Right atrium auricular region (tissue), 2 donors: ENCODE data around the gene SLC34A1. TPM values are rescaled to one million over a fixed set of nuclear protein-coding genes. Genes with fewer than 3 reads are reported as not detected.

Experiments used
- DNase-seq: peaks from one replicate; pipeline ENCODE4 v3.0.0-alpha.2; 2019; ENCODE audit warnings: low spot score
- H3K27ac ChIP-seq, 2 donors: fragments of 200-600 bp; sonication (generic); 1 replicate in 1 of 2; 2 replicates in 1 of 2; pipeline ENCODE4 v1.5.1; 2016 to 2019
- H3K27me3 ChIP-seq, 2 donors: fragments of 200-600 bp; sonication (generic); one replicate each; pipeline versions ENCODE4 v1.5.1 to v1.6.0; 2017 to 2019
- H3K36me3 ChIP-seq: fragments of 200-600 bp; sonication (generic); one replicate; pipeline ENCODE4 v1.5.1; 2016
- H3K4me1 ChIP-seq, 2 donors: fragments of 200-600 bp; sonication (generic); one replicate each; pipeline versions ENCODE4 v1.5.1 to v1.6.0; 2017 to 2019
- H3K4me3 ChIP-seq, 2 donors: fragments of 200-600 bp; sonication (generic); 1 replicate in 1 of 2; 2 replicates in 1 of 2; pipeline ENCODE4 v1.5.1; 2017 to 2019; ENCODE audit warnings: mild to moderate bottlenecking in 1 of 2, moderate library complexity in 1 of 2
- H3K9me3 ChIP-seq, 2 donors: fragments of 200-600 bp; sonication (generic); one replicate each; pipeline ENCODE4 v1.5.1; 2019
- total RNA-seq, 2 donors: library from RNA; depleted of rRNA; stranded (reverse); fragments of >200 nt; gene quantifications; one replicate each; pipeline ENCODE4 v1.1.0, GENCODE V29; 2016
- TF ChIP-seq, protein P1 (sequence below), 2 donors: fragments of 200-600 bp; sonication (generic); IDR thresholded peaks; one replicate each; pipeline ENCODE4 v1.5.1; 2019; ENCODE audit warnings: antibody characterized with exemption in 2 of 2

Gene SLC34A1
- total RNA-seq, 2 donors from 2014 or later, result not detected

DNA sequence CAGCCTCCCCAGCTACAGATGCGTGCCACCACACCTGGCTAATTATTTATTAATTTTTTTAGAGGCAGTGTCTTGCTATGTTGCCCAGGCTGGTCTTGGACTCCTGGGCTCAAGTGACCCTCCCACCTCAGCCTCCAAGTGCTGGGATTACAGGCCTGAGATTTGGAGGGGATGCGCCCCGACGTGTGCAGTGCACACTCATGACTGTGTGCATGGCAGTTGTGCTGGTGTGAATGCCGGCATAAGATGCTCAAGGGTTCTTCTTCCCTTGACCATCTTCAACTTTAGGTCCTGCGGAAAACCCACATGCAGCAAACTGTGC lies 3.5 kb upstream of the SLC34A1 start:
- DNase-seq, result no peak
- no peaks in the 10 kb centered on the region for H3K36me3 ChIP-seq
- TF ChIP-seq, protein P1, sequence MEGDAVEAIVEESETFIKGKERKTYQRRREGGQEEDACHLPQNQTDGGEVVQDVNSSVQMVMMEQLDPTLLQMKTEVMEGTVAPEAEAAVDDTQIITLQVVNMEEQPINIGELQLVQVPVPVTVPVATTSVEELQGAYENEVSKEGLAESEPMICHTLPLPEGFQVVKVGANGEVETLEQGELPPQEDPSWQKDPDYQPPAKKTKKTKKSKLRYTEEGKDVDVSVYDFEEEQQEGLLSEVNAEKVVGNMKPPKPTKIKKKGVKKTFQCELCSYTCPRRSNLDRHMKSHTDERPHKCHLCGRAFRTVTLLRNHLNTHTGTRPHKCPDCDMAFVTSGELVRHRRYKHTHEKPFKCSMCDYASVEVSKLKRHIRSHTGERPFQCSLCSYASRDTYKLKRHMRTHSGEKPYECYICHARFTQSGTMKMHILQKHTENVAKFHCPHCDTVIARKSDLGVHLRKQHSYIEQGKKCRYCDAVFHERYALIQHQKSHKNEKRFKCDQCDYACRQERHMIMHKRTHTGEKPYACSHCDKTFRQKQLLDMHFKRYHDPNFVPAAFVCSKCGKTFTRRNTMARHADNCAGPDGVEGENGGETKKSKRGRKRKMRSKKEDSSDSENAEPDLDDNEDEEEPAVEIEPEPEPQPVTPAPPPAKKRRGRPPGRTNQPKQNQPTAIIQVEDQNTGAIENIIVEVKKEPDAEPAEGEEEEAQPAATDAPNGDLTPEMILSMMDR (IDR thresholded peaks at IDR 0.05), result no peak
- no peaks in the 10 kb centered on the region for H3K27me3 ChIP-seq
- H3K4me3 ChIP-seq, result no peak overlapping the region
- H3K27ac ChIP-seq, result no peak overlapping the region
- H3K4me1 ChIP-seq, result no peaks in the 10 kb centered on the region
- no peaks in the 10 kb centered on the region for H3K9me3 ChIP-seq

DNA sequence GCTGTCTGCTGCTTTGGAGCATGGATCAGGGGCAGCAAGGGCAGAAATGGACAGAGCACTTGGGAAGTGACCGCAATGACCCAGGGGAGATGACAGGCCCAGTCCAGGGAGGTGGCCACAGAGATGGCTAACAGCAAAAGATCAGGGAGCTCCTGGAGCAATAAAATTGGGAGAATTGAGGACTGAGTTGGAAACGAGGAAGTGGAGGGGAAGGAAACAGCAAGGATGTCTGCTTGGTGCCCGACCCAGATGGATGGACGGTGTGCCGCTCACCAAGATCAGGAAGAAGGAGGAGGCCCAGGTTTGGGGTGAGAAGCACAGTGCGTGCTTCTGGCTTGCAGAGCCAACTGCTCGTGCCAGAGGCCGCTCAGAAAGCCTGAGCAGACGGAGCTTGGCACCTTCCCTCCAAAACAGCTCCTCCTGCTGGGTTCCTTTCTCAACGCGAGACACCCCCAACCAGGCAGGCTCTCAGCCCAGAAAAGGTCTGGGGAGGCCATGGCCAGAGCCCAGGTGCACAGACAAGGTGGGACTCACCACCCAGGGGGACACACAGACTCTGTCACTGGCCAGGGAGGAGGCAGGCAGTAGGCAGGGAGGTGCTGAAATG lies 1.7 kb upstream of the SLC34A1 start:
- no peaks in the 10 kb centered on the region for H3K9me3 ChIP-seq
- no peaks in the 10 kb centered on the region for H3K4me1 ChIP-seq
- H3K4me3 ChIP-seq, result no peak overlapping the region
- no peaks in the 10 kb centered on the region for H3K27me3 ChIP-seq
- no peaks in the 10 kb centered on the region for H3K36me3 ChIP-seq
- TF ChIP-seq, protein P1 (IDR thresholded peaks at IDR 0.05), result peak in 1 of 2 donors; percentile 45
- no peak for DNase-seq
- no peak overlapping the region for H3K27ac ChIP-seq

DNA sequence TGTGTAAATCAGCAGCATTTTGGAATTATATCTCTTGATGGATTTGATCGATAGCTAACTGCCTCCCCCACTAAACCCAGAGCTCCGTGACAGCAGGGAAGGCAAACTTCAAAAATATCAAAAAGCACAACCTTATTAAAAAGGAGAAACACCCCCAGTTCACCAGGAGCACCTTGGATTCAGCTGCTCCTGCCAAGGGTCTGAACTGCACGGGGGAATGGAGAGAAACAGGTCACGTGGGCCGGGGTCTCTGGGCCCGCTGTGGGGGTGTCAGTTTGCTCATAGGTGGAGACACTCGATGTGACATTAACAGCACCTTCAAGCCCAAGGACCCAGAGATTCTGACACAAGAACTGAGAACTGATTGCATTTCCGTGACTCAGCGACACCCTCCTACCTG lies 1.1 kb upstream of the SLC34A1 start:
- Histone ChIP-seq H3K27ac (no peak overlapping the region), H3K4me3 (no peak overlapping the region), H3K27me3 (no peaks in the 10 kb centered on the region), H3K9me3 (no peaks in the 10 kb centered on the region), H3K4me1 (no peaks in the 10 kb centered on the region), H3K36me3 (no peaks in the 10 kb centered on the region)
- TF ChIP-seq, protein P1 (IDR thresholded peaks at IDR 0.05), result no peak
- no peak for DNase-seq

DNA sequence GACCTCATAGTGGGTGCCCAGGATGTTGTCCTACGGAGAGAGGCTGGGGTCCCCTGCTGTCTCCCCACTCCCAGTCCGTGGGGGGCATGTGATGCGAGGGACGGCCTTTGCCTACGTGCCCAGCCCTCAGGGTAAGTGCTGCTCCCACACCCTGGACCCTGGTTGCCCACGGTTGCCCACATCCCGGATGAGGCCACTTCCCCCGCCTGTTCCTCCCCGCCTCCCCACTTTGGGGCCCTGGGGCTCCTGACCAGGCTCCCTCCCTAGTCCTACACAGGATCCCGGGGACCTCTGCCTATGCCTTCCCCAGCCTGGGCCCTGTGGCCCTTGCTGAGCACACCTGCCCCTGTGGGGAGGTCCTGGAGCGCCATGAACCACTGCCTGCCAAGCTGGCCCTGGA lies 1.5 kb downstream of the SLC34A1 start:
- H3K4me3 ChIP-seq, result no peak overlapping the region
- TF ChIP-seq, protein P1 (IDR thresholded peaks at IDR 0.05), result no peak
- DNase-seq, result no peak
- H3K27me3 ChIP-seq, result peaks cover 0 to 4% of the 10 kb centered on the region in 2 donors
- no peaks in the 10 kb centered on the region for H3K36me3 ChIP-seq
- H3K4me1 ChIP-seq, result no peaks in the 10 kb centered on the region
- no peaks in the 10 kb centered on the region for H3K9me3 ChIP-seq
- no peak overlapping the region for H3K27ac ChIP-seq

DNA sequence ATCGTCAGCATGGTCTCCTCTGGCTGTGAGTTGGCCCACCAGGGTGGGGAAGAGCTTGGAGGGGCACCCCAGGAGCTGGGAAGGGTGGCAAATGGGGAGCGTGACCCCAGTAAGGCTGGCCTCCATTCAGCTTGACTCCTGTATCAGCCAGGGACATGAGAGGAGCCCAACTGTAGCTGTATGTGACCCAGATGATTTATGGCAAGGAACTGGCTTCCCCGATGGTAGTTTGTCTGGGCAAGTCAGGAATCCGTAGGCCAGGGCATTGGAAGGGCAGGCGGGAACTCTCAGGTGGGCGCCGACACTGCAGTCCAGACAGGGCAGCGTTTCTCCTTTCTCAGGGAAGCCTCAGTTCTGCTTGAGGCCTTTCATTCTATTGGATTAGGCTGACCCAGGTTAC lies 2.3 kb downstream of the SLC34A1 start:
- no peak for DNase-seq
- H3K4me1 ChIP-seq, result no peaks in the 10 kb centered on the region
- H3K27ac ChIP-seq, result no peak overlapping the region
- TF ChIP-seq, protein P1 (IDR thresholded peaks at IDR 0.05), result no peak
- H3K36me3 ChIP-seq, result no peaks in the 10 kb centered on the region
- no peak overlapping the region for H3K4me3 ChIP-seq
- H3K27me3 ChIP-seq, result peaks cover 0 to 4% of the 10 kb centered on the region in 2 donors
- H3K9me3 ChIP-seq, result no peaks in the 10 kb centered on the region

DNA sequence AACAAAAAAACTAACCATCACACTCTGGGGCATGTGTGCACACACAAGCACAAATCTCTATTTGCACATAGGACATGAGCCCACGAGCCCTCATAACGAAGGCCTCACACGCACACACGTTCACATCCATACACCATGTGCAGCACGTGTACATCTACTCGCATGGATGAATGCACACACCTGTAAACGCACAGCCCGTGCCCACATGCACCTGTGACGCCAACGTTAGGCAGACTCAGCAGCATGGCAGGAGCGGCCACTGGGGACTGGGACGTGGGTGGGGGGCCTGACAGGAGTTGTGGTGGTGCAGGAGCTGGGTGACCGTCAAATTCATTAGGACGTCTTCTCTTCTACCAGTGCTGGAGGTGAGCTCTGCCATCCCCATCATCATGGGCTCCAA lies 3.2 kb downstream of the SLC34A1 start:
- peaks cover 0 to 4% of the 10 kb centered on the region in 2 donors for H3K27me3 ChIP-seq
- no peak for DNase-seq
- no peaks in the 10 kb centered on the region for H3K4me1 ChIP-seq
- H3K4me3 ChIP-seq, result no peak overlapping the region
- H3K36me3 ChIP-seq, result no peaks in the 10 kb centered on the region
- TF ChIP-seq, protein P1 (IDR thresholded peaks at IDR 0.05), result no peak
- no peak overlapping the region for H3K27ac ChIP-seq
- no peaks in the 10 kb centered on the region for H3K9me3 ChIP-seq
